Esophagus muscularis mucosa (tissue), 3 donors: ENCODE measurements around the gene THSD4.

ENCODE experiments used
- CTCF ChIP-seq, 3 experiments: fragments of 200-600 bp in 2 of 3; fragments of 450-650 bp in 1 of 3; sonication (generic) in 2 of 3; IDR thresholded peaks; one replicate each; pipeline ENCODE4 v1.5.1; 2017 to 2019; ENCODE audit warnings: antibody characterized with exemption in 3 of 3, mild to moderate bottlenecking in 2 of 3, moderate library complexity in 1 of 3
- EP300 ChIP-seq: sonication (generic); formaldehyde crosslinking; IDR thresholded peaks from one replicate; pipeline ENCODE4 v1.6.1; 2017; ENCODE audit warnings: antibody characterized with exemption

- TF ChIP-seq CTCF (IDR thresholded peaks at IDR 0.05) = no peak
- TF ChIP-seq EP300 = no peak
These were observed 539.5 kb downstream of the THSD4 start for GRCh38 chr15:71654720-71655174.
